Mammary epithelial cell (primary cell): ENCODE results near the gene SULT1E1.

ENCODE experiments used
- EZH2 ChIP-seq: IDR thresholded peaks from 2 replicates; pipeline ENCODE4 v1.6.1; 2012; ENCODE audit warnings: low read length, inconsistent platforms, borderline replicate concordance
- TF ChIP-seq, protein P1 (sequence below), 2 donors: IDR thresholded peaks in 1 of 2; conservative IDR thresholded peaks in 1 of 2; 2 replicates each; pipeline ENCODE4 v1.5.1; 2011 to 2012; ENCODE audit warnings: inconsistent platforms in 2 of 2, low read length in 2 of 2, mild to moderate bottlenecking in 2 of 2, control low read depth in 1 of 2, low read depth in 1 of 2; ENCODE audit not compliant: insufficient read depth in 1 of 2; ENCODE audit errors: extremely low read depth in 1 of 2

DNA sequence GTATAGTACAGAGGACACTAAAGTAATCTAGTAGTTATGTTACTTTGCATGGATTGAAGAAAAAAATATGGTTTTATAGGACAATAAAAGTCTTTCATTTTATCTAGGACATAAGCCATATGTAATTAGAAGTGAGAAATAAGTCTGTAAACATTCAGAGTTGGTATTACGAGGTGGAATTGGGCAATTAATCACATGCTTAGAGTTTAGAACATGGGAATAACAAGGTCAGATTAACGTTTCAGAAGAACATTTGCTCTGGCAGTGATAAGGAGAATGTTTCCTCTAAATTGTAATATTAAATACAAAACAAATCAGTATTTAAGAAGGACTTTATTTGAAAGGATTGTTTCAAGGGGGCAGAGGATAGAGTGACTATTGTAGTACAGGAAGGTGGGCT is 15.6 kb upstream of the SULT1E1 start:
- TF ChIP-seq, protein P1, sequence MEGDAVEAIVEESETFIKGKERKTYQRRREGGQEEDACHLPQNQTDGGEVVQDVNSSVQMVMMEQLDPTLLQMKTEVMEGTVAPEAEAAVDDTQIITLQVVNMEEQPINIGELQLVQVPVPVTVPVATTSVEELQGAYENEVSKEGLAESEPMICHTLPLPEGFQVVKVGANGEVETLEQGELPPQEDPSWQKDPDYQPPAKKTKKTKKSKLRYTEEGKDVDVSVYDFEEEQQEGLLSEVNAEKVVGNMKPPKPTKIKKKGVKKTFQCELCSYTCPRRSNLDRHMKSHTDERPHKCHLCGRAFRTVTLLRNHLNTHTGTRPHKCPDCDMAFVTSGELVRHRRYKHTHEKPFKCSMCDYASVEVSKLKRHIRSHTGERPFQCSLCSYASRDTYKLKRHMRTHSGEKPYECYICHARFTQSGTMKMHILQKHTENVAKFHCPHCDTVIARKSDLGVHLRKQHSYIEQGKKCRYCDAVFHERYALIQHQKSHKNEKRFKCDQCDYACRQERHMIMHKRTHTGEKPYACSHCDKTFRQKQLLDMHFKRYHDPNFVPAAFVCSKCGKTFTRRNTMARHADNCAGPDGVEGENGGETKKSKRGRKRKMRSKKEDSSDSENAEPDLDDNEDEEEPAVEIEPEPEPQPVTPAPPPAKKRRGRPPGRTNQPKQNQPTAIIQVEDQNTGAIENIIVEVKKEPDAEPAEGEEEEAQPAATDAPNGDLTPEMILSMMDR (conservative IDR thresholded peaks at IDR 0.05 in 1 of 2, IDR thresholded peaks at IDR 0.05 in 1 of 2; ENCODE audit: extremely low read depth in 1 of 2, insufficient read depth in 1 of 2, low read depth in 1 of 2, low read length in 2 of 2) = no peak
- no peak for TF ChIP-seq EZH2
